Small intestine (tissue), 4 donors: Measurements from ENCODE around the gene MAML2. TPM values are rescaled to one million over a fixed set of nuclear protein-coding genes. Genes with fewer than 3 reads are reported as not detected.

Experiments used
- polyA plus RNA-seq, 4 donors: library from polyadenylated mRNA; stranded (reverse) in 3 of 4; unstranded in 1 of 4; fragments of 200-250 nt in 3 of 4; fragments of 120-200 nt in 1 of 4; gene quantifications; one replicate each; pipeline versions ENCODE4 v1.2.1 to v1.2.3, GENCODE V29; 2013
- donor health status: healthy with polysubstance abuse.
- donor health status: Bipolar disorder and iron deficiency.
- donor health status: healthy.

Gene MAML2
- polyA plus RNA-seq, 4 donors: 0.45 to 11.6 (median 1.6) TPM

Other genes starting within 250 kb of the MAML2 start
- gene CCDC82, start 46.7 kb upstream of the MAML2 start, polyA plus RNA-seq: 10 to 100 TPM; 10.3 to 22.9 (median 12.2) TPM
- 10 to 100 TPM in 1 of 4 donors, 1 to 10 TPM in 3; 1.6 to 18.5 (median 4.3) TPM for gene JRKL, start 46.8 kb upstream of the MAML2 start, polyA plus RNA-seq